Gastrocnemius medialis (tissue), 4 donors: ENCODE data around the gene ABCB10. TPM values are rescaled to one million over a fixed set of nuclear protein-coding genes. Genes with fewer than 3 reads are reported as not detected.

Experiments used
- ATAC-seq, 2 donors: fragments of 150-250 bp; one replicate each; pipeline ENCODE4 v1.9.1; 2016
- DNase-seq, 2 donors: peaks; one replicate each; pipeline ENCODE4 v3.0.0-alpha.2; 2019
- H3K27ac ChIP-seq, 4 donors: fragments of 200-600 bp; sonication (generic); 1 replicate in 1 of 4; 2 replicates in 3 of 4; pipeline ENCODE4 v1.5.1; 2016 to 2018; ENCODE audit warnings: mild to moderate bottlenecking in 2 of 4, moderate library complexity in 1 of 4
- H3K27me3 ChIP-seq, 3 donors: fragments of 200-600 bp; sonication (generic) in 2 of 3; 1 replicate in 1 of 3; 2 replicates in 2 of 3; pipeline versions ENCODE4 v1.5.1 to v1.6.0; 2016 to 2019; ENCODE audit warnings: mild to moderate bottlenecking in 1 of 3, moderate library complexity in 1 of 3
- H3K36me3 ChIP-seq, 2 donors: fragments of 200-600 bp; sonication (generic) in 1 of 2; one replicate each; pipeline ENCODE4 v1.5.1; 2017 to 2018
- H3K4me1 ChIP-seq, 2 donors: fragments of 200-600 bp; sonication (generic) in 1 of 2; one replicate each; pipeline ENCODE4 v1.5.1; 2016 to 2017; ENCODE audit warnings: mild to moderate bottlenecking in 2 of 2
- H3K4me3 ChIP-seq, 4 donors: fragments of 200-600 bp; sonication (generic) in 3 of 4; 1 replicate in 1 of 4; 2 replicates in 3 of 4; pipeline ENCODE4 v1.5.1; 2016 to 2019; ENCODE audit warnings: mild to moderate bottlenecking in 2 of 4
- H3K9me3 ChIP-seq, 3 donors: fragments of 200-600 bp; sonication (generic) in 2 of 3; 1 replicate in 1 of 3; 2 replicates in 2 of 3; pipeline ENCODE4 v1.5.1; 2016 to 2019
- POLR2A ChIP-seq, 2 donors: fragments of 450-650 bp; IDR thresholded peaks; one replicate each; pipeline ENCODE4 v1.6.1; 2017; ENCODE audit warnings: antibody characterized with exemption in 2 of 2, mild to moderate bottlenecking in 2 of 2, moderate library complexity in 2 of 2
- in situ Hi-C, 4 donors: fragments of 200-750 bp; cut with MboI; loops; one replicate each; pipeline versions ENCODE4 v1.15.0 to v1.8.0; 2017; ENCODE audit warnings: low sequenced_read_pairs in 4 of 4
- intact Hi-C: fragments of 100-400 bp; cut with DNase I; formaldehyde crosslinking; loops from one replicate; pipeline ENCODE4 v1.15.1; 2023; ENCODE audit warnings: low total_unique reads
- total RNA-seq, 4 donors: library from RNA; depleted of rRNA; stranded (reverse); fragments of >200 nt; gene quantifications; one replicate each; pipeline versions ENCODE4 v1.1.0 to v1.2.3, GENCODE V29; 2016
- TF ChIP-seq, protein P1 (sequence below), 5 experiments: fragments of 450-650 bp in 3 of 5; fragments of 200-600 bp in 2 of 5; sonication (generic) in 2 of 5; IDR thresholded peaks in 4 of 5; conservative IDR thresholded peaks in 1 of 5; 1 replicate in 4 of 5; 2 replicates in 1 of 5; pipeline ENCODE4 v1.5.1; 2016 to 2019; ENCODE audit warnings: antibody characterized with exemption in 5 of 5, mild to moderate bottlenecking in 3 of 5, moderate library complexity in 3 of 5

ABCB10 gene
- total RNA-seq, 4 donors from 2014 or later: 14.5 to 29.9 (median 19.3) TPM

DNA sequence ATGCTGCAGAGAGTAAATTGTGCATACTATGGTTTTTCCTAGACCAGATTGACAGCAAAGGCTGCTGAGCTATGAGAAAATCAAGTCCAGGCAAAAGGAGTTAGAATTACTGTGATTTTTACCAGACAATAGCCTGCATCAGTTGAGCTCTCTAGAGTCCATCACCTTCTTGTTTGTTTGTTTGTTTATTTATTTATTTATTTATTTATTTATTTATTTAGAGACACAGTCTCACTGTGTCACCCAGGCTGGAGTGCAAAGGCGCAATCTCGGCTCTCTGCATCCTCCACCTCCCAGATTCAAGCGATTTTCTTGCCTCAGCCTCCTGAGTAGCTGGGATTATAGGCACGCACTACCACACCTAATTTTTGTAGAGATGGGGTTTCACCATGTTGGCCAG is 24.2 kb upstream of the ABCB10 start:
- intact Hi-C loops: no loop called here
- Histone ChIP-seq H3K9me3 (no peaks in the 10 kb centered on the region), H3K27ac (peak overlapping the region in 1 of 4 donors; percentile 32), H3K27me3 (no peaks in the 10 kb centered on the region), H3K4me1 (peaks cover 7 to 23% of the 10 kb centered on the region in 2 donors), H3K4me3 (no peak overlapping the region), H3K36me3 (no peaks in the 10 kb centered on the region)
- ATAC-seq: no peak
- in situ Hi-C loops: no loop called here
- no peak for DNase-seq
- no peak for TF ChIP-seq POLR2A (IDR thresholded peaks at IDR 0.05)
- TF ChIP-seq, protein P1, sequence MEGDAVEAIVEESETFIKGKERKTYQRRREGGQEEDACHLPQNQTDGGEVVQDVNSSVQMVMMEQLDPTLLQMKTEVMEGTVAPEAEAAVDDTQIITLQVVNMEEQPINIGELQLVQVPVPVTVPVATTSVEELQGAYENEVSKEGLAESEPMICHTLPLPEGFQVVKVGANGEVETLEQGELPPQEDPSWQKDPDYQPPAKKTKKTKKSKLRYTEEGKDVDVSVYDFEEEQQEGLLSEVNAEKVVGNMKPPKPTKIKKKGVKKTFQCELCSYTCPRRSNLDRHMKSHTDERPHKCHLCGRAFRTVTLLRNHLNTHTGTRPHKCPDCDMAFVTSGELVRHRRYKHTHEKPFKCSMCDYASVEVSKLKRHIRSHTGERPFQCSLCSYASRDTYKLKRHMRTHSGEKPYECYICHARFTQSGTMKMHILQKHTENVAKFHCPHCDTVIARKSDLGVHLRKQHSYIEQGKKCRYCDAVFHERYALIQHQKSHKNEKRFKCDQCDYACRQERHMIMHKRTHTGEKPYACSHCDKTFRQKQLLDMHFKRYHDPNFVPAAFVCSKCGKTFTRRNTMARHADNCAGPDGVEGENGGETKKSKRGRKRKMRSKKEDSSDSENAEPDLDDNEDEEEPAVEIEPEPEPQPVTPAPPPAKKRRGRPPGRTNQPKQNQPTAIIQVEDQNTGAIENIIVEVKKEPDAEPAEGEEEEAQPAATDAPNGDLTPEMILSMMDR (IDR thresholded peaks at IDR 0.05 in 4 of 5, conservative IDR thresholded peaks at IDR 0.05 in 1 of 5): no peak

DNA sequence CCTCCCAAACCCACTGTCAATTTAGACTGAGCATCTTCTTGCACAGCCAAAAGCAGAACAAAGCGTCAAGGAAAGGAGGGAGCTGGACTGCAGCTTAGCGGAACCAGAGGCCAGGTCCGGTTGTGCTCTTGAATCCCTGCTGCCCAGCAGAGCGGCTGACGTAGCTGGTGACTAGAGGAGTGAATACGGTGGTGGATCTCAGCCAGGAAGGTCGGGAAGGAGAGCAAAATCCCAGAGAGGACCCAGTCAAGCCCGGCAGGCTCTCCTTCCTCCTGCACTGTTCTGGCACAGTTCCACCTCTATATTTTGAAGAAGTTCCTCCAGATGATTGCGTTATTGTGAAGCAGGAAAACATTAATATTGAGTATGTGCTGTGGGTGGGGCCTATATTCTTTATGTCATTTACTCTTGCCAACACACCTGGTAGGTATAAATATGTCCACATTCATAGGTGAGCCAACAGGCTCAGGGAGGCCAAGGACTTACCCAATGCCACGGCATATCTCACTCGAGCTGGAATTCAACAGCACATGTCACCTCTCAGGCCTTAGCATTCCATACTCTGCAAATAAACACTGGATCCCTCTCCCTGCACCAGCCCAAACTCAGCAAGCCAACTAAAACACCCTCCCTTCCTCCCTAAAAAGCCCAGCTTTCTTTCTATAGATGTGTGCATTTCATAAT is 23.6 kb upstream of the ABCB10 start:
- peak; percentile 23 to 29 for DNase-seq
- TF ChIP-seq, protein P1 (IDR thresholded peaks at IDR 0.05 in 4 of 5, conservative IDR thresholded peaks at IDR 0.05 in 1 of 5): no peak
- intact Hi-C loops: no loop called here
- H3K27ac ChIP-seq: peak overlapping the region in 2 of 4 donors; percentile 11 to 32
- peak; percentile 53 to 68 for ATAC-seq
- in situ Hi-C loops: no loop called here
- H3K9me3 ChIP-seq: no peaks in the 10 kb centered on the region
- H3K27me3 ChIP-seq: no peaks in the 10 kb centered on the region
- H3K4me3 ChIP-seq: no peak overlapping the region
- H3K36me3 ChIP-seq: no peaks in the 10 kb centered on the region
- H3K4me1 ChIP-seq: peaks cover 7 to 23% of the 10 kb centered on the region in 2 donors

DNA sequence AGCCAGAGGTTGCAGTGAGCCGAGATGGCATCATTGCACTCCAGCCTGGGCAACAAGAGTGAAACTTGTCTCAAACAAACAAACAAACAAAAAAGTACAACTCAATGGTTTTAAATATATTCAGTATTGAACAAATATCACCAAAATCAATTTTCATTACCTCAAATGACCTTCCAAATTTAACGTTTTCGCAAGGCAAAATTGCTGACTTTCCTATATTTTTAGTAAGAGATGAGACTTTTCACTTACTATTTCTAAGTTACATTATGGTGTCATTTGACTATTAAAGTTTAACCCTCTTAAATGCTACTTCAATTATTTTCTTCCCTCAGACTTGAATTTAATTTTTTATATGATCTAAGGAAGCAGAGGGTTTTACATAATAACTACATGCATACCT is 23.0 kb upstream of the ABCB10 start:
- no peaks in the 10 kb centered on the region for H3K9me3 ChIP-seq
- DNase-seq: no peak
- ATAC-seq: no peak
- intact Hi-C loops: no loop called here
- no peak for TF ChIP-seq POLR2A (IDR thresholded peaks at IDR 0.05)
- TF ChIP-seq, protein P1 (IDR thresholded peaks at IDR 0.05 in 4 of 5, conservative IDR thresholded peaks at IDR 0.05 in 1 of 5): no peak
- in situ Hi-C loops: no loop called here
- no peaks in the 10 kb centered on the region for H3K27me3 ChIP-seq
- peaks cover 7 to 23% of the 10 kb centered on the region in 2 donors for H3K4me1 ChIP-seq
- peak overlapping the region in 1 of 4 donors; percentile 32 for H3K27ac ChIP-seq
- H3K4me3 ChIP-seq: no peak overlapping the region
- no peaks in the 10 kb centered on the region for H3K36me3 ChIP-seq

DNA sequence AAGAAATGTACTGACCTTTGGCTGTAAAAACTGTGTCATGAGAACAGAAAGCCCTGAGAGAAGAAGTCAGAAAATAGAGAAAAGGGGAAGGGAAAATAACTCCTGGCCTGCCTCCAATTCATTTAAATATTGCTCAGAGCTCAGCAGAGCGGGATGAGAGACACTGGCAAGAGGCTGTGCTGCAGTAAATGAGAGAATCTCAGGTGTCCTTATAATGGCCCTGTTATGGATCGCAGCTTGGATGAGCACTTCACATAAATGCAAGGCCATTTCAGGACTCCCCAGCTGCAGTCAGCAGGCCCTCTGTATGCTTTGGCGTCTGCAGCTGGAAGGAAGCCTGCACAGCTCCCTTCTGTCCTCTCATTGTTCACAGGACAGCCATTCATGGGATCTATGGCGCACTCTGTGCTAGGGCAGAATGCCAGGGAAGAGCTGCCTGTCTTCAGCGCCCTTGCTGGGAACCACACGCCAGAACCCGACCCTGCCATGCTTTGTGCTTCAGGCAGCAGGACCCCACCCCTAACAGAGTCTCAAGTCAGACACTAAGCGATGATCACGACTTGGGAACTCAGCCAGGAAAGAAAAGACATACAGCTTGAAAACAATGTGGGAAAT is 20.7 kb upstream of the ABCB10 start:
- peak overlapping the region in 1 of 4 donors; percentile 5 for H3K4me3 ChIP-seq
- no peaks in the 10 kb centered on the region for H3K27me3 ChIP-seq
- ATAC-seq: peak; percentile 41 to 70
- peaks cover 7 to 23% of the 10 kb centered on the region in 2 donors for H3K4me1 ChIP-seq
- in situ Hi-C loops (no loop called here), intact Hi-C loops (no loop called here)
- no peaks in the 10 kb centered on the region for H3K36me3 ChIP-seq
- no peaks in the 10 kb centered on the region for H3K9me3 ChIP-seq
- TF ChIP-seq POLR2A (IDR thresholded peaks at IDR 0.05): no peak
- TF ChIP-seq, protein P1 (IDR thresholded peaks at IDR 0.05 in 4 of 5, conservative IDR thresholded peaks at IDR 0.05 in 1 of 5): no peak
- no peak for DNase-seq
- H3K27ac ChIP-seq: peak overlapping the region; percentile 18 to 70 (median 36)
